ENCODE results near the gene TTC7B. TPM values are rescaled to one million over a fixed set of nuclear protein-coding genes. Genes with fewer than 3 reads are reported as not detected.

Gene TTC7B
- total and polyA plus RNA-seq, 9 of the 15 experiments (the other 6 are each of a cell fraction or from before 2014, with no cell fraction given) = 2.2 to 77.2 (median 36.7) TPM

DNA sequence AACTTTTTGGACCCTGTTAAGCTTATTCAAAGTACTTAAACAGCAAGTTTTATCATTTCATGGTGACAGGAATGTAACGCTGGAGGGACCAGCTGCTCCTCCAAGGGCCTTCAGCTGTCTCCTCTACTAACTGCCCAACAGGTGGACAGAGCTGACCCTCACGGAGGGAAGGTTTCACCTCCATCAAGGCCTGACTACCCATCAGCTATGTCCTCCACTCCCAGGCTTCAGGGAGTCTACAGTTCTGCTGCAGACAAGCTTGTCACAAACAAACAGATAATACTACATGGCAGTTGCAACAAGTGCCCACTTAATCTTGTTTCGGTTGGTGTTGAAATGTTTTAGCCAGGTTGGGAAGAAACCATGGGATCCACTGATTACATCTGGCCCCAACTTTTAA, 175.1 kb downstream of the TTC7B start (continued):
- no peak for TF ChIP-seq RBBP5 (IDR thresholded peaks at IDR 0.05; ENCODE audit: borderline replicate concordance, insufficient read depth, low read length, poor library complexity, severe bottlenecking)
- TF ChIP-seq, protein P1, sequence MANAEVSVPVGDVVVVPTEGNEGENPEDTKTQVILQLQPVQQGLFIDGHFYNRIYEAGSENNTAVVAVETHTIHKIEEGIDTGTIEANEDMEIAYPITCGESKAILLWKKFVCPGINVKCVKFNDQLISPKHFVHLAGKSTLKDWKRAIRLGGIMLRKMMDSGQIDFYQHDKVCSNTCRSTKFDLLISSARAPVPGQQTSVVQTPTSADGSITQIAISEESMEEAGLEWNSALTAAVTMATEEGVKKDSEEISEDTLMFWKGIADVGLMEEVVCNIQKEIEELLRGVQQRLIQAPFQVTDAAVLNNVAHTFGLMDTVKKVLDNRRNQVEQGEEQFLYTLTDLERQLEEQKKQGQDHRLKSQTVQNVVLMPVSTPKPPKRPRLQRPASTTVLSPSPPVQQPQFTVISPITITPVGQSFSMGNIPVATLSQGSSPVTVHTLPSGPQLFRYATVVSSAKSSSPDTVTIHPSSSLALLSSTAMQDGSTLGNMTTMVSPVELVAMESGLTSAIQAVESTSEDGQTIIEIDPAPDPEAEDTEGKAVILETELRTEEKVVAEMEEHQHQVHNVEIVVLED (CRISPR knock-in tag; IDR thresholded peaks at IDR 0.05) = no peak
- TF ChIP-seq ZNF134 (CRISPR knock-in tag; conservative IDR thresholded peaks at IDR 0.05) = no peak
- TF ChIP-seq, protein P2, sequence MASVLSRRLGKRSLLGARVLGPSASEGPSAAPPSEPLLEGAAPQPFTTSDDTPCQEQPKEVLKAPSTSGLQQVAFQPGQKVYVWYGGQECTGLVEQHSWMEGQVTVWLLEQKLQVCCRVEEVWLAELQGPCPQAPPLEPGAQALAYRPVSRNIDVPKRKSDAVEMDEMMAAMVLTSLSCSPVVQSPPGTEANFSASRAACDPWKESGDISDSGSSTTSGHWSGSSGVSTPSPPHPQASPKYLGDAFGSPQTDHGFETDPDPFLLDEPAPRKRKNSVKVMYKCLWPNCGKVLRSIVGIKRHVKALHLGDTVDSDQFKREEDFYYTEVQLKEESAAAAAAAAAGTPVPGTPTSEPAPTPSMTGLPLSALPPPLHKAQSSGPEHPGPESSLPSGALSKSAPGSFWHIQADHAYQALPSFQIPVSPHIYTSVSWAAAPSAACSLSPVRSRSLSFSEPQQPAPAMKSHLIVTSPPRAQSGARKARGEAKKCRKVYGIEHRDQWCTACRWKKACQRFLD (CRISPR knock-in tag; IDR thresholded peaks at IDR 0.05) = no peak

DNA sequence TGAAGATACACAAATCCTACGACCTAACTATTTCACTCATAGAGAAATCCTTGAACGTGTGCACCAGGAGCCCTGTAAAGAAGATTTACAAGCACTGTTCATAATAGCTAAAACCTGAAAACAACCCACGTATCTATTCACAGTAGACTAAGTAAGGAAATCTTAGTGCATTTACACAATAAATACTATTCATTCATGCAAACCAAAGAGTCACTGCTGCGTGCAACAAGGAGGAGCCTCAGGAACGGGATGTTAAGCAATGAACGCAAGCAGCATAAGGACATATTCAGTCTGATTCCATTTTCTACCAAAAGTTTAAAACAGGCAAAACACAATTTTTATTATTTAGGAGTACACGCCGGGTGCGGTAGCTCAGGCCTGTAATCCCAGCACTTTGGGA, 176.6 kb downstream of the TTC7B start:
- Histone ChIP-seq H4K20me1 (replicated peaks; ENCODE audit: control insufficient read depth, insufficient read depth, low read length) (no peaks in the 10 kb centered on the region), H3K4me3 (no peak overlapping the region), H3K4me1 (replicated peaks in 1 of 2; ENCODE audit: control insufficient read depth in 2 of 2, insufficient read depth in 2 of 2, low read length in 2 of 2) (no peaks in the 10 kb centered on the region), H3K27ac (ENCODE audit: extremely low read depth, low read depth, low read length) (no peak overlapping the region), H3K9me1 (ENCODE audit: control insufficient read depth, insufficient read depth, low read length) (no peaks in the 10 kb centered on the region), H3K79me2 (ENCODE audit: control insufficient read depth, insufficient read depth, low read length) (no peaks in the 10 kb centered on the region), H2AFZ (ENCODE audit: low read depth, low read length) (no peak overlapping the region), H3K36me3 (ENCODE audit: control insufficient read depth, insufficient read depth, low read length) (peaks cover 12% of the 10 kb centered on the region; the same call in 2 of the 3 replicates), H3K9ac (ENCODE audit: insufficient read depth in 1 of 2, low read depth in 2 of 2, low read length in 2 of 2) (no peak overlapping the region), H3K4me2 (ENCODE audit: insufficient read depth, low read length) (no peak overlapping the region), H3K9me3 (replicated peaks; ENCODE audit: control insufficient read depth, insufficient read depth, low read depth, low read length) (no peaks in the 10 kb centered on the region), H3K27me3 (ENCODE audit: control insufficient read depth in 2 of 2, insufficient read depth in 2 of 2, low read length in 2 of 2) (no peaks in the 10 kb centered on the region)
- POLR2A ChIA-PET = no interaction called here
- intact Hi-C loops (cut with micrococcal nuclease) = no loop called here
- DNase-seq (ENCODE audit: extremely low read depth in 1 of 4, low spot score in 3 of 4) (no peak), FAIRE-seq (no peak), ATAC-seq (no peak)
- no TSS peak for BruUV-seq (replicated peaks)
- in situ Hi-C loops (cut with MboI) = no loop called here
- 90% methylated on average over 9 of the region's 9 CpGs for WGBS (ENCODE audit: insufficient coverage, low coverage, missing lambda C conversion rate)
- CTCF ChIA-PET (ENCODE audit: low intra/inter-chr PET ratio) = no interaction called here
- TF ChIP-seq MAFG (tag; conservative IDR thresholded peaks at IDR 0.05) = no peak
- no peak for TF ChIP-seq MAFK (IDR thresholded peaks at IDR 0.05; ENCODE audit: low read length)
- no peak for TF ChIP-seq RB1 (IDR thresholded peaks at IDR 0.05; ENCODE audit: low read depth)
- no peak for TF ChIP-seq CBX5 (IDR thresholded peaks at IDR 0.05; ENCODE audit: borderline replicate concordance, low read depth)
- no peak for TF ChIP-seq CHD4 (IDR thresholded peaks at IDR 0.05; ENCODE audit: insufficient read depth, insufficient replicate concordance, low read depth, low read length, poor library complexity, severe bottlenecking)
- TF ChIP-seq, protein P3, sequence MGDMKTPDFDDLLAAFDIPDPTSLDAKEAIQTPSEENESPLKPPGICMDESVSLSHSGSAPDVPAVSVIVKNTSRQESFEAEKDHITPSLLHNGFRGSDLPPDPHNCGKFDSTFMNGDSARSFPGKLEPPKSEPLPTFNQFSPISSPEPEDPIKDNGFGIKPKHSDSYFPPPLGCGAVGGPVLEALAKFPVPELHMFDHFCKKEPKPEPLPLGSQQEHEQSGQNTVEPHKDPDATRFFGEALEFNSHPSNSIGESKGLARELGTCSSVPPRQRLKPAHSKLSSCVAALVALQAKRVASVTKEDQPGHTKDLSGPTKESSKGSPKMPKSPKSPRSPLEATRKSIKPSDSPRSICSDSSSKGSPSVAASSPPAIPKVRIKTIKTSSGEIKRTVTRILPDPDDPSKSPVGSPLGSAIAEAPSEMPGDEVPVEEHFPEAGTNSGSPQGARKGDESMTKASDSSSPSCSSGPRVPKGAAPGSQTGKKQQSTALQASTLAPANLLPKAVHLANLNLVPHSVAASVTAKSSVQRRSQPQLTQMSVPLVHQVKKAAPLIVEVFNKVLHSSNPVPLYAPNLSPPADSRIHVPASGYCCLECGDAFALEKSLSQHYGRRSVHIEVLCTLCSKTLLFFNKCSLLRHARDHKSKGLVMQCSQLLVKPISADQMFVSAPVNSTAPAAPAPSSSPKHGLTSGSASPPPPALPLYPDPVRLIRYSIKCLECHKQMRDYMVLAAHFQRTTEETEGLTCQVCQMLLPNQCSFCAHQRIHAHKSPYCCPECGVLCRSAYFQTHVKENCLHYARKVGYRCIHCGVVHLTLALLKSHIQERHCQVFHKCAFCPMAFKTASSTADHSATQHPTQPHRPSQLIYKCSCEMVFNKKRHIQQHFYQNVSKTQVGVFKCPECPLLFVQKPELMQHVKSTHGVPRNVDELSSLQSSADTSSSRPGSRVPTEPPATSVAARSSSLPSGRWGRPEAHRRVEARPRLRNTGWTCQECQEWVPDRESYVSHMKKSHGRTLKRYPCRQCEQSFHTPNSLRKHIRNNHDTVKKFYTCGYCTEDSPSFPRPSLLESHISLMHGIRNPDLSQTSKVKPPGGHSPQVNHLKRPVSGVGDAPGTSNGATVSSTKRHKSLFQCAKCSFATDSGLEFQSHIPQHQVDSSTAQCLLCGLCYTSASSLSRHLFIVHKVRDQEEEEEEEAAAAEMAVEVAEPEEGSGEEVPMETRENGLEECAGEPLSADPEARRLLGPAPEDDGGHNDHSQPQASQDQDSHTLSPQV (IDR thresholded peaks at IDR 0.05) = no peak
- no peak for TF ChIP-seq MEF2D (tag; conservative IDR thresholded peaks at IDR 0.05; ENCODE audit: low read depth)
- no peak for TF ChIP-seq DMBX1 (CRISPR knock-in tag; IDR thresholded peaks at IDR 0.05; ENCODE audit: borderline replicate concordance)
- no peak for TF ChIP-seq ZNF239 (CRISPR knock-in tag; IDR thresholded peaks at IDR 0.05)

Measured in K562 (cell line).